ENCODE data around the gene TRIM71.
"Not testable (repeated sequence)": the region's sequence is repeated elsewhere in the genome, so short reads cannot be mapped to it uniquely, and the experiment has no call there.

Gene TRIM71

DNA sequence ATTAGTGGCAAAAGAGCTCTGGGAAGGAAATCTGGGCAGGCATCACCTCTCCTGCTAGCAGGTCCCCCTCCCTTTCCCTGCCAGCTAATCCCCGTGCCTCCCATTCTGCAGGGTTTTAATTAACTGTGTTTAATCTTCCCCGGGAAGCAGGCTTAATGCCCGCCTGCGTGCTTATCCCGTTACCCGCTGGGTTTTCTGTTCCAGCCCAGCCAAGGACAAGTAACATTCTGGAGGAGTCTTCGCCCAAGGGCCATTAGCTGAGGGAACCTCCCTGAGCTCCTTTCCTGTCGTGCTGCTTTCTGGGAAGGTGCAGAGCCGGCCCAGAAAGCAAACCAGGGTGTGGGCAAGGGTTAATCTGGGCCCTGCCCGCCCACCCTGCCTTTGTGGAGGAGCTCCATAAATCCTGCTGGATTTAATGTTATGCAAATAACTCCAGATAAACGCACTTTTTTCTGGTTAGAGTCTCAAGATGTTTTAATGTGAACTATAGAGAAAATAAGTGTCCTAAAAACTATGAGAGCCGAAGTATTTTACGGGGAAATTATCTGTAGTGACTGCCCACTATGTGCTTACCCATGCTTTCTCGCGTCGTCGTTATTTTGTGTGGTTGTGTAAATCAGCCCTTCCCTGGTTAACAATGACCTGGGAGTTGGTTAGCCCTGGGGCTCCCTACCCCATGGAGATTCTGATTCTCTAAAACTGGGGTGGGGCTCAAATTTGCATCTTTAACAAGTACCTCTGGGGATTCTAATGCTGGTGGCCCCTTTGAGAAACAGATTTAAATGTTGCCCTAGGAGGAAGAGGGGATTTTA is 25.9 kb downstream of the TRIM71 start:
- DNase-seq, result no peak

DNA sequence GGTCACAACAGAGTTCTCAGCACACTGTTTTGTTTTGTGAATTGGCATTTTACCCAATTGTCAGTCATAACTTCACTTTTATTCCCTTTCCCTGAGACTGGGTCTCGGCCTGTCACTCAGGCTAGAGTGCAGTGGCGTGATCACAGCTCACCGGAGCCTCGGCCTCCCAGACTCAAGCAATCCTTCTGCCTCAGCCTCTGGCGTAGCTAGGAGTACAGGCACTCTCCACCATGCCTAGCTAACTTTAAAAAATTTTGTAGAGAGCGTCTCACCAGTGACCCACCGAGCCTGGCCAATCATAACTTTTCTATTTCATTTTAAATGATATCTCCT is 26.5 kb downstream of the TRIM71 start:
- DNase-seq, result no peak

DNA sequence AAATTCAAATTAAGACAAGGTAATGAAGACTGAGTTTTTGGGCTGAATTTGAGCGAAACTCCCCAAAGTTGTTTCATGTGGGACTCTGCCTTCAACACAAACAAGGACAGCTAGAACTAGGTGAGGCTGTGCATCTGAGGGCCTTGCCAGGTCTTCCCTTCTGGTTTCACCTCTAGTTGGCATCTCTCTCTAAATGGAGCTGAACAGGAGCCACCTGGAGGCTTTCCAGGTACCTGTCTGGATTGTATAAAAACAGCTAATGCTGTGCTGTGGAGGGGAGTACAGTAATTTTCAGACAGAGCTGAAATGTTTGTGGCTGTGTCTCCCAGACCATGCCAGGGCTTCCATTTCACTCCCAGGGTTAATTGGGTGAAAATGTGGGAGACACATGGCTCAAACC is 27.1 kb downstream of the TRIM71 start:
- no peak for DNase-seq

DNA sequence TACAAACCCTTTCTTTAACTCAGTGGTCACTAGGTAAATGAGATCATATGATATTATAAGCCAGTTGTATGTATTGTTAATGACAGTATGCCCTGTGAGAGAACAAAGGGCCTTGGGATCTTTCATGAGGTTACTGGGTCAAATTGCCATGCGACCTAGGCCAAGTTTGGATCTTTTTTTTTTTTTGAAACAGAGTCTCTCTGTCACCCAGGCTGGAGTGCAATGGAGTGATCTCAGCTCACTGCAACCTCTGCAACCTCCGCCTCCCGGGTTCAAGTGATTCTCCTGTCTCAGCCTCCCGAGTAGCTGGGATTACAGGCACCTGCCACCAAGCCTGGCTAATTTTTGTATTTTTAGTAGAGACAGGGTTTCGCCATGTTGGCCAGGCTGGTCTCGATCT is 27.7 kb downstream of the TRIM71 start:
- DNase-seq, result not testable (repeated sequence)

- not testable (repeated sequence) for DNase-seq
Measured at GRCh38 chr3:32847045-32847444, 29.2 kb downstream of the TRIM71 start.

GRCh38 chr3:32847528-32847927 is 29.7 kb downstream of the TRIM71 start:
- DNase-seq, result no peak

- no peak for DNase-seq
Measured at GRCh38 chr3:32848215-32848614, 30.4 kb downstream of the TRIM71 start.

DNA sequence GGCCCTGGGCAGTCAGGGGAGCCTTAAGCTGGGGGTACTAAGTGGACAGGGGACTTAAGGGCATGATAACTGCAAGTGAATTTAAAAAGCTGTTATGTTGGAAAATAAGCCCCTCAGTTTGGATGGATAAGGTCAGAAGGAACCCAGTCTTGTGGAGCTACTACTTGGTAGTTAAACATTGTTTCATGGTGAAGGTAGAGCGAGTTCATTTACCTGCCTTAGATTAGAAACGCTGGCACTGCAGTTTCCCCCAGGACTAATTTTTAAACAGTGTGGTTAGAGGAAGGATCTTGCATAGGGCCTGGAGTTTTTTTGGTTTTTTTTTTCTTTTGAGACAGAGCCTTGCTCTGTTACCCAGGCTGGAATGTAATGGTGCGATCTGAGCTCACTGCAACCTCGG is 31.2 kb downstream of the TRIM71 start:
- no peak for DNase-seq

GRCh38 chr3:32850226-32850625 is 32.4 kb downstream of the TRIM71 start:
- DNase-seq, result no peak

DNA sequence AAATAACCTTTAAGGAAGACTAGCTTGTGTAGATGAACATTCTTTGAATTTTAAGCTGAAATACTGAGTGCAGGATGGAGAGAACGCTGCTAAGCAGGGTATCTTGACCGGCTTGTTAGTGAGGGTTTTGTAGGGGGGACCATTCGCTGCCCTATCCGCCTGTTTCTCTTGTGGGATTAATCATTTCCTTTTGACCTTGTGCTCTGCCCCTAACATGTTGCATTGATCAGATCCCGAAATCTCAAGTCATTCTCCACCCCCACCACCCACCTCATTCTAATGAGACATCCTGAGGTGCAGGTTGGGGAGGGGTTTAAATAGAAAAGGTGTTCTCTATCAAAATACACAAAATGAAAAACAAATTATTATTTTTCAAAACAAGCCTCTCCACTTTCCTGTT is 32.8 kb downstream of the TRIM71 start:
- DNase-seq, result no peak

DNA sequence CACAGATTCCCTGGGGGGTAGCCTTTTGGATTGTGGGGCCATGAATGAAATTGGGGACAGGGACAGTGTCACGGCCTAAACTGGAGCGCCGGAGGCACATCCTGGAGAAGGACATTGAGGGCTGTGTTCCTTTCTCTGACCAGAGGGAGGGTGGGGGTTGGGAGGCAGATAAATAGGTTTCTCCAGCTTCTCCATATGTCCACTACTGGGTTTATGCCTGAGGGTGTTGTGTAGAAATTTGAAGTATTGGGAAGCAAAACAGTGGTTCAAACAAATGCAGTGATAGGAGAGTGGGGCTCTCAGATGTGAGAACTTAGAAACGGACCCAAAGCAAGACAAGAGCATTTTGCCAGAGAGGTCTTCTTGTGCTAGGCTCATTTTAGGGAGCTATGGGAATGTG is 34.3 kb downstream of the TRIM71 start:
- DNase-seq, result no peak

GRCh38 chr3:32855350-32855953 is 37.7 kb downstream of the TRIM71 start:
- no peak for DNase-seq

DNA sequence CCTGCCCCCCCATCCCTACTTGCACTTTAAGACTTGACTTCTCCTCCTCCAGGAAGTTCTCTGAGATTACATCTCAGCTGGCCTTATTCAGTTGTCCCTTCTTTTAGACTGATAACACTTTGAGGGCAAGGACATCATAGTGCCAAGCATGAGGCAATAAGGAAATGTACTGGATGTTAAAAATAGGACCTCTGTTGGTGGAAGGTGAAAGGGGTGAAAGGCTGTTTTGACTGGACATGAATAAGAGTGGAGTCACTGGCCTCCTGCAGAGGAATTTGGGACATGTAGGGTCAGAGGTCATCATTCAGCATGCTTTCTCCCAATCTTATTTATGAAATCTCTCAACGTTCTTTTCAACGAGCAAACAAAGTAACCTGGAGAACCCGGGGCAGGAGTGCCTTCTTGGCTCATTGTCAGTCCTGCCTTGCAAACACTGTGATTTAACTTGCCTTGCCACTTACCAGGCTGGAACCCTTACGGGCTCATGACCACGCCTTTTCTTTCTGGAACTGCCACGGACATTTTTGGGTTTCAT is 38.6 kb downstream of the TRIM71 start:
- DNase-seq, result no peak

DNA sequence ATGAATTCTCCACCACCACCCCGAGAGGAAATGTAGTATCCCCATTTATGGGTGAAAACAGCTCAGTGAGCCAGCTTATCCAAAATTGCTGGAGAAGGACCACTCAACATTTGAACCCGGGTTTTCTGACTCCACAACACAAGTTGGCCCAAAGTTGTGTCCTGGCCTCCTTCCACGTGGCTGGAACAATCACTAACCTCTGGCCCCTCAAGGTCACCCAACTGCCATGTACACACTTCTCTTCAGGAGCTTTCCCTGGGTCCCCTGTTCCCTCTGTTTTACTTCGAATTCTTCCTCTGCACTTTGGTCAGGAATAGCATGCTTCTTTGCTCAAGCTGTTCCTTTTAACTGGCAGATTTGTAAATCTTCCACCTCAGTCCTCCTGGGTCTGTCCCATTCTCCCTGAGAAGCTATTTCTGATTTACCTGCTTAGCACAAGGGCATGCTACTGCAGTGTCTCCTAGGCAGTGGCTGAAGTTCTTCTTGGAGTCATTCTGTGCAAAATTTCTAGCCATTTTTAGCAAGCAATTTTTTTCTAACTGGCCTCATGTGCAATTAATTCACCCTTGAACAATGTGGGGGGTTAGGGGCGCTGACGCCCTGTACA is 39.2 kb downstream of the TRIM71 start:
- no peak for DNase-seq

GRCh38 chr3:32857921-32858320 is 40.1 kb downstream of the TRIM71 start:
- no peak for DNase-seq

DNA sequence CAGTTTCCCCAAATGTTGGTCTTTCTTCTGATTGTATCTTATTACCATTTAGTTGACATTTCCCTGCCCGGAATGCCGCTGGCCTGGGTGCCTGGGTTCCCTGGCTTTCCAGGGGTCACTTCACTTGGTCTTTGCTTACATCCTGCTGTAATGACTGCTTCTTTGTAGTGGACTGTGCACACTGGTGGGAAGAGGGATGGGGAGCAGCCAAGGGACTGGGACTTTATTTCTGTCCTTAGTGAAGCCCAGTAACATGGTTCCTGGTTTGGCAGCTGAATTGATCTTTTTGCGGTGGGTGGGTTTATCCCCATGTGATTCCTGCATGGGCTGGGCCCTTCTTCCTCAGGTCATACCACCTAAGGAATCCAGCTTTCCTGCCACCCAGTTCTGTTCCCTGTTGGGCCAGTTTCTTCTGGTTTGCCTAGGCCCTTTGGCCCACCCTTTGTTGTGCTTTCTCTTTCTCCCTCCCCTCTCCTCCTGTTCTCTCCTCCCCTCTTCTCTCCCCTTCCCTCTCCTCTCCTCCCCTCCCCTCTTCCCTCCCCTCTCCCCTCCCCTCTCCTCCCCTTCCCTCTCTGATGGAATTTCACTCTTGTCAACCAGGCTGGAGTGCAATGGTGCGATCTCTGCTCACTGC is 41.9 kb downstream of the TRIM71 start:
- DNase-seq, result no peak

- no peak for DNase-seq
Measured at GRCh38 chr3:32860499-32860898, 42.7 kb downstream of the TRIM71 start.

DNA sequence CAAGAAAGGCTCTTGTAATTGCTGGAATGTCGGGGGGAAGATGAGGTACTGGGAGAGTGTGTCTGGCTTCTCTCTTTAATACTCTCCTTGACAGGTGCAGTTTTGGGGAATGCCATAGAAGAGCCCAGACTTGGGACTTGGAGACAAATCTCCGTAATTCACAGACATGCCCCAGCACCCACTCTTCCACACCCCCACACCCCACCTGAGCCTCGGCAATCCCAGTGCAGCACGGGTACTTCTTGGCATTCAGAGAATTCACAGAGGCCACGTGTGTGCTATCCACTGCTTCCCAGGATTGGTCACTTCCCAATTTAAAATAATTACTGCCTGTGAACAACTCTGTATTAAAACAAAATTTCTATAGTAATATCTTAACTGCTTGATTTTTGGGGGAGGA is 43.9 kb downstream of the TRIM71 start:
- no peak for DNase-seq

DNA sequence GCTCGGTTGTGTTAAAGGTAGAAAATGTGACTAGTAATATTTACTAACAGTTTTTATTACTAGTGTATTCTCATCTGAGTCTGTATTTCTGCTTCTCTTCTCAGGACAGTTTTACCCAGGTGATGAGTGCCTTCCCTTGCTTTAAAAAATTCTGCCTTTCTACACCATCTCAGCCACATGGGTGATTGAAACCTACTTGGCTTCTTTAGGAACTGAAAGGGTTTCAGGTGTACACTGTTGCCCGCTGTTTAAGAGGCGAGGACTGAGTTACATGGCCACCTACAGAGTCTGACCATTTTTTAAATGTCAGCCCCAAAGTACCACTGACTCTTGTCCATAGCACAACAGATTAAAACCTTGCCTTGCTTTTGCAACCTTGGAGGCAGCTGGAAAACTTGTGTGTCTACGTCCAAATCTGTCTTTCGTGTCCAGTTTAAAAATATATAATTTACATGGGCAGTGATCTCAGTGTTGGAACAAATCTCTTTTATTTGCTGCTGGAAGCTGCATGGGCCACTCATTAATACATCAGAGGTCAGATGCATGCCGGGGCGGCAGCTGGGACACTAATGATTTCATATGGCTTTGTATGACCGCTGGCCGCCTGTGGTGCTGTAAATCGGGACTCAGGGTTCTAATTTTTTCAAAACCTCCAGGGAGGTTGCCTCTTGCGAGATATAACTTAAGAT is 44.6 kb downstream of the TRIM71 start:
- DNase-seq, result no peak

GRCh38 chr3:32862936-32863487 is 45.2 kb downstream of the TRIM71 start:
- no peak for DNase-seq

DNA sequence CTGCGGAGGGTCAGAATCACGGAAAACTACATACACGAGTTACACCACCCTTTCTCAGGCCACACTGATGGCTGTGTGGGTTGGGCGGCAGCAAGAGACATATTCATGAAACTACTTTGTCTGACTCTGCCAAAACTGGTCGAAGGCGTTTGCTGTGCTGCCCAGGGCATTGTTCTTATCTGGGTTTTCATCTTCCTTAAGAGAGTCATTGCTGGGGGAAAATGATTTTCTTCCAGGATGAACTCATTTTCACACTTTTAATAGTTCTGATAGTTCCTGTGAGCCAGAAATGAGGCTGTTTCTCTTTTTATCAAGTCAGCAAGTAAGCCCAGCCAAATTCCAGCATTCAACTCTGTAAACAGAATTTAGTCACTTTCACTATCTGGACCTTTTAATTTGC is 47.6 kb downstream of the TRIM71 start:
- DNase-seq, result no peak

- DNase-seq, result no peak
Measured at GRCh38 chr3:32866533-32866932, 48.7 kb downstream of the TRIM71 start.

DNA sequence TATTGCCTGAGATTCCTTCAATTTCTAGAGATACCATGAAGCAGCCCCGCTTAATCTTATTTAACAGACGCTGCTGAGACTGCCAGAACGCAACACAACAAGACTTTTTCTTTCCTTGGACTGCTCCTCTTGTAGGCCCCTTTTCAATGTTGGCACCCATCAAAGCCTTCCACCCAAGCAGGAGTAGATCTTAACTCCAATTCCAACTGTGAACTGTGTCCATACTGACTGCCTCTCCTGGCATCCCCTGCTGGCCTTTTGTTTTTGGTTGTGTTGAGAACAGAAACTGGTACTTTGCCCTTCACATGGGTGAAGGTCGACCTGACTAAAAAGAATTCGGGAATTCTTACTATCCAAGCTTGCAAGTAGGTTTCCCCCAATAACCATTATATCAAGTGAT is 50.2 kb downstream of the TRIM71 start:
- DNase-seq, result no peak
